Hepatic stellate cell (primary cell): ENCODE results near the gene SMOC1.

Experiments used
- DNase-seq: peaks from one replicate; pipeline ENCODE4 v3.0.0; 2011; ENCODE audit warnings: low spot score

Gene SMOC1

GRCh38 chr14:69863083-69863482 lies 16.1 kb upstream of the SMOC1 start:
- DNase-seq = no peak

DNA sequence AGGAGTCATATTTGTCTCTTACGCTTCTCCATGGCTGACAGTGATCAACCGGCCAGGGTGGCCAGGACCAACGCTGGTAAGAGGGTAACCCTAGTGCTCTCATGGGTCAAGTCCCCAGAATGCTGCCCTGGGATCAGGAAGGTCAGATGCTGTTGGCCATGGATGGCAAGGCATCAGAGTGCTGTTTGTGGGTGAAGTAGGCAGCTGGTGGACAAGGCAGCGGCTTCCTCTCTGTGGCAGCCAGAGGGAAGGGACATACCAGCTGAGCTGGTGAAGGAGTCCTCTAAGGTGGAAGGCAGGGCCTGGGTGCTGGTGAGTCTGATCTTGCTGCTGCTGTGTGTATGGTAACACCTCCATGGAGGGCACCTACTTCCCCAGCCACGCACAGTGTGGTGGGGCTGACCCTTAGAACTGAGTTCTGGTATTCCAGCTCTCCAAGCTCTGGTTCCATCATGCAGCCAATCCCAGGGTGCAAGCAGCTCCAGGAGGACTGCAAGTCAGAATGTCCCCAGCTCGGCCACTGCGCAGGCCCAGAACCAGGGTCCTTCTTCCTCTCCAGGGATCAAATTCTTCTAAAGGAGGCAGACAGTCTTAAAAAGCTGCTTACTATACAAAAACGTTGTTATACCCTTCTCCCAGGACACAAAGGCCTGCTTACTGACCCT lies 13.4 kb upstream of the SMOC1 start:
- no peak for DNase-seq

DNA sequence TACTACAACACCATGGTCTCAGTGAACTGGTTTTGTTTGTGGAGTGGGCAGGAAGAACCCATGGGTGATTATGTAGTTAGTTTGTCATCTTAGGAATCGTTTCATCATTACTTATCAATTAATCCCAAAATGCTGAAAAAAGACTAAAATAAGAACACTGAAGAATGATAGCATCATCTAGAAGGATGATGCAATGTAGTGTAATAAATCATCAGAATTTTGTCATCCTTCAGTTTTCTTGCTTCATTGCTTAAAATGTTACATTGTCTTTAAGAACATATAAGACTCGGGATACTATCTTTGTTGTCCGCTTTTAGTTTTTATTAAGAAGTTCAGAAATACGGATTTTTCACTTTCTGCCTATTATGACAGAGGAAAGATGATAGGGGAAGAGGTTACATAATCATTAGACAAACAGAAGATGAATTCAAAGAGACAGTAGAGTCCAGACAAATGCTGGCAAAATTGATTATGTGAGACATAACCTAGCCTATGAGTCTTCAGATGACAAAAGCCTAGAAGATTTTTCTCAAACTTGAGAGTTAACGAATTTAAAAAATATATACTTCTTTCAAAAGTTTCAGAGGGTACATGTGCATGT lies 10.8 kb upstream of the SMOC1 start:
- DNase-seq = no peak

DNA sequence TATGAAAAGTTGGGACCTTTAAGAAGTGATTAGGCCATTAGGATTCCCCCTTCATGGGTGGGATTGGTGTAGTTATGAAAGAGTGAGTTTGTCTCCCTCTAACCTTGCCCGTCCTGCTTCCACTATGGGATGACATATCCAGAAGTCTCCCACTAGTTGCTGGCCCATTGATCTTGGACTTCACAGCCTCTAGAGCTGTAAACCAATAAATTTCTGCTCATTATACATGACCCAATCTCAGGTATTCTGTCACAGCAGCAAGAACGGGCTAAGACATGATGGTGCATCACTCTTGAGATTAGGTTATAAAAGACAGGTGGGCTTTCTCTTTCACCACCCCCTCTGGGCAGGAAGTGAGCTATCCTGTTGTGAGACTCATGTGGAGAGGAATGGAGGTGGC lies 8.6 kb upstream of the SMOC1 start:
- DNase-seq = no peak

- DNase-seq = no peak
Measured at GRCh38 chr14:69873877-69874780, 5.1 kb upstream of the SMOC1 start.

DNA sequence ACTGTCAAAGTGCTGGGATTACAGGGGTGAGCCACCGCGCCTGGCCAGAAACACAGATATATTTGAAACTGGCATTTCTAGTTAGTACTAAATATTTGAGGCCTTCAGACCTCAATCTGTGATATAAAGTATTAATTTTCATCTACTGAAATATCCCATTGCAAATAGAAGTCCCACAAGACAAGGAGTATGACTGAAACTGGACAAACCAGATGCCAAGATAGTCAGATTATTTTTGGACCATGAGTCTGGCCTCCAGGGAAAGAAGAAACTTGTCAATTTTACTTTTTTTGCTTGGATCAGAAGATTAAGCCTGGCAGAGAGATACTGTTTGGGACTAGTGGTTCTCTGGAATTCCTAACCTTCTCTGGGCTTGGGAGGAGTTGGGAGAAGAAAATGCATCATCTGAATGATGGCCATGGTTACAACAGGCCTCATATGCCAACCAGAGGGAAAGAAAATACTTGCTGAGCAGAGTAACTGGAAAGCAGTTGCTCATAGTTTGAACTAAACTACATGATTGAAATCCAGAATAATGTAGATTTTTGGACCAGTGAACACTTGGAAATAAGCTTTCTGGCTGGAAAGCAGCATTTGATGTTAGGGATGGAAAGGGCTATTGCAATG lies 2.9 kb upstream of the SMOC1 start:
- DNase-seq = no peak

GRCh38 chr14:69876848-69877306 lies 2.3 kb upstream of the SMOC1 start:
- no peak for DNase-seq

DNA sequence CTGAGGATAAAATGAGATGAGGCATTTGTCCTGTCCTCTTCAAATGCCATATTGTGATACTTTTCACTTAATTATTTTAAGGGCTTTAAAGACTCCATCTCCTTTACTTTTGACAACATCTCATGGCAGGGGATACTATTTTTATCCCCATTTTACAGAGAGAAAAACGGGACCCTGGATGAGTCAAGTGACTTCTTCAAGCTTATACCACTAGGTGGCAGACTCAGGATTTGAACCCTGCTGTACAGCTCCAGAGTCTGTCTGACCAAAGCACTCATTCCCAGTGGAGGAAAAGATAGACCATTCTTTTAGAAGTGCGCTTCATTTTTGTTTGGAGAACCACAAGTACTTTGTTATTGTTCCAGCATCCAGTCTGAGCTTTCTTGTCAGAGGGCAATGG lies 1.7 kb upstream of the SMOC1 start:
- no peak for DNase-seq

DNA sequence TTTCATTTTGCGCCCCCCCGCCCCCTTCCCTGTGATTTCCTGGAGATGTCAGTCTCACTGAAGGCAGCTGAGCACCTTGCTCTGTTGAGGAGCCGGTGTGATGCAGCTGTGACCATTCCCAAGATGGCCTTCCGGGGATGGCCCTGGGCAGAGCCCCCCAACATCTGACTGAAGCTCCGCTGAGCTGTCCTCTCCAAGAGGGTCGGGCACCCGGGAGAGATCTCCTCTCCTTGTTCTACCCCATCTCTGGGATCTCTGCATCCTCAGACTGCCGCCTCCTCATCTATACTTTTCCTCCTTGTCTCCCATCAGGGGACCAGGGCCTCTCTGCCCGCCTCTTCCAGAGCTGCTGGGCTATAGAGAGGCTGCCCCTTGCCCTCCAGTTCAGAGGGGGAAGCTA lies 965 bp upstream of the SMOC1 start:
- DNase-seq = no peak

- DNase-seq = no peak
Measured at GRCh38 chr14:69880044-69880487, 850 bp downstream of the SMOC1 start.

GRCh38 chr14:69880893-69881292 lies 1.7 kb downstream of the SMOC1 start:
- no peak for DNase-seq

- DNase-seq = no peak
Measured at GRCh38 chr14:69882116-69882864, 3.1 kb downstream of the SMOC1 start.

DNA sequence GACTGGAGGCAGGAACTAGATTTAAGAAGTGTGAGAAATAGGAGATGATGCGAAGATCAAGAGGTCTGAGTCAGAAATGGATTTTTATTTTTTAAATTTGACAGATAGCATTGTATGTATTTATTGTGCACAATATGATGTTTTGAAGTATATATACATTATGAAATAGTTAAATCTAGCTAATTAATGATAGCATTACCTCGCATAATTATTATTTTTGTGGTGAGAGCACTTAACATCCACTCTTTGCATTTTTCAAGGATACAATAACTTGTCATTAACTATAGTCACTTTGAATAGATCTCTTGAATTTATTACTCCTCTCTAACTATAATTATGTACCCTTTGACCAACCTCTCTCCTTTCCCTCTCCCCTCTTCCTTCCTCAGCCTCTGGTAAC lies 3.7 kb downstream of the SMOC1 start:
- DNase-seq = no peak

DNA sequence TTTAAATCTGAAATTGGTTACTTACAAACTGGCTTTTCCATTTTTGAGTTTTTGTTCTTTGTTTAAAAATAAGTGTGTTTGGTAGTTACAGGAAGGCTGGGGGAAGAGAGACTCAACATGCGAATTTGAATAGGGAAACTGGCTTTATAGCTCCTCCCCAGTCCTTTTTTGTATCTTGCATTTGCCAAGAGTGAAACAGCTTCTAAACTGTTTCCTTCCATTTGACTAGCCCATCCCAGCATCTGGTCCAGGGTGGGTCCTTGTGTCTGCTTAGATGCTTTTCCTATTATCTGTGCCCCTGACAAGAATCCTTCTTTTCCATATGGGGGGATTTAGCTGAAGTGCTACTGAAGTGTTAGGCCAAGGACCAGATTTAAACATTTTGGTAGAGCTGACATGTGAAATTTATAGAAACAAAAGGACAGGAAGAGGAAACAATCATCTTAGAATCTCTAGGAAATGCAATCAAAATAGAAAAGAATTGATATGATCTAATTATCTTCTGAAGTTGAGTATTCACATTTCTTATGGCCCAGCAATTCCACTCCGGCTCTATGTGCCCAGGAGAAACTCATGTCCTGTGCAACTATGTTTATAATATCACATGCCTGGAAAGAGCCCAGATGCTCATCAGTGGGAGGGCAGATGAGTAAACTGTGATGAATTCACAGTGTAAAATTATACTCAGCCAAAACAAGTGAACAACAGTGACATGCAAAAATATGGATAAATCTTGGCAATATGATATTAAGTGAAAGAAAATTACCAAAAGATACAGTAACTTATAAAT lies 7.4 kb downstream of the SMOC1 start:
- no peak for DNase-seq

DNA sequence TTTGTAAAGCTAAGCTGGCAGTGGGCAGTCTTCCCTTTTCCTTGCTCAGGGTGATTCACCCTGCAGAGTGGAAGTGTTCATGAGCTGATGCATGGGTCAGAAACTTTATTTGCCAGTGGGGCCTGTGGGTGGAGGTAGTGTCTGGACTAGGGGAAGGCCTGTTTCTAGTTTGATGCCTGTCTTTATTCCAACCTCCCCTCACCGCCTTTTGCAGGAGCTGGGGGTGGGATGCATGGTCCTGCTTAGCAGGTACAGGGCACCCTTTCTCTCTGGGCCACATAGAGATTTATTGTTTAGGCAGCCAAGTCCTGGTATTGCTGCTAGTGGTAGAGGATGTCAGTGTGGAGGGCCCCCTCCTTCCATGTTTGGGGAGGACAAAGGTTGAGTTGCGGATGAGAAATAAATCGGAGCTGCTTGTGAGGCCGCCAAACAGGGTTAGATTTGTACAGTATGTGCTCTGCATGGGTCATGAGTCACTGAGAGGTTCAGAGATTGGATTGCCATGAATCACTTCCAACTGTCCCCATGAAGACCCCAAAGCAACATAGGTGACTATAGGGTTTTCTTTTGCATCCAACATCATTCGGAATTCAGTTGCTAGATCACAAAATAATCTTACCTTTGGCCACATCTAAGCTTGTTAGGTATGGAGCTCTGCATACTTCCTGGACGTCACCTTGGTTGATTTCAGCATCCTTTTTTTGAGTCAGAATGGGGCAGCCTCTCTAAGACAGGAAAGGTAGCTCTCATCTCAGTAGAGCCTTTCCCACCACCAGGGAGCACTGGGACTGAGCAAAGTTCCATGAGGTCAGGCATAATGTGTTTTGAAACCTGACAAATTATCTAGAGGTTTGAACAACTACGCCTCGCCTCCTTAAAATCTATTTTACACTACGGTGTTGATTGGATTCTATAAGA lies 8.8 kb downstream of the SMOC1 start:
- DNase-seq = no peak

DNA sequence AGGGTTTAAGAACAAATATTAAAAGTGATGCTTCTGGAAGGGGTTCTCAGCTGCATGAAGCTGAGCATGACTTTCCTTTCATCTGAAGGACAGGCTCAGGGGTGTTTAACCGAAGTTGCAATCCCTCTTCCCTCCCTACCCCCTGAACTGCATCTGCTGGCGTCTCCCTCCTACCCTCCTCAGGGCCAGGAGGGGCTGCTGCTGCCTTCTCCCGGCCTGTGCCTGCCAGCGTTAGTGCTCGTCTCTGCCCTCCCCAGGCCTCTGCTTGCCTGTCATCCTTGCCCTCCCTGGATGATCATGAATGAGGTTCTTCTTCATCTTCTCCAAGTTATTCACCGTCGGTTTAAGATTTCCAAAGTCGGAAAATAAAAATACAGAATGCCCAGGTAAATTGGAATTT lies 12.2 kb downstream of the SMOC1 start:
- DNase-seq = no peak

DNA sequence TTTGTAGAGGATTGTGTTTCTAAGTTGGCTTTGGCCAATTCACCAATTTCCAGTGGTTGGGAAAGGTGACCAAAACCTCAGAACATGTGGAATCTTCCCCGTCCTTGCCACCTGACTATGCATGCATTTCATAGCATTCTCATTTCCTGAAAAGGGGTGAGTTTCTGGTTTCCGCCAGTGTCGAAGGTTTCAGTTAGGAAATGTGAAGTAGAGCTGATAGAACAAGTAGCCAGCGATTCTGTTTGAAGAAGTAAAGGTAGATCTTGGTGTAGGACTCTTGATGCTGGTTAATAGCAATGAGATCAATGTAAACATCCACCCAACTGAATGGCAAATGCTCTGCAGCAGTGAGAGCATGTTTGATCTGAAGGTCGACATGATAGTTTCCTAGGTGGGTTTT lies 15.9 kb downstream of the SMOC1 start:
- DNase-seq = no peak

DNA sequence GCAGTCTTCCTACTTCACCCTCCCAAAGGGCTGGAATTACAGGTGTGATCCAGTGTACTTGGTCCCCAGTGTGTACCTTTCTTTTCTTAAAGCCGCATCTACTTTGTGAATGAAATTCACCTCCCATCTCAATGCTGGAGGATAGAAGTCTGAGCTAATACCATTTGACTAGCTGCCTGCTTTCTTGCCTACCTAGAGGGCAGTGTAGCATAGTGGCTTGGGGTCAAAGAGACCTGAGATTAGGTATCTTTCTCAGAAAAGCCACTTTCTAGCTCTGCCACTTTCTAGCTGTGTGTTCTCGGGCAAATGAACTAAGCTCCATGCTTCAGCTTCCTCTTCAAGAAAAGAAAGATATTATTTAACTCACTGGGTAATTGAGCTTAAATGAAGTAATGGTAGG lies 16.9 kb downstream of the SMOC1 start:
- DNase-seq = no peak

DNA sequence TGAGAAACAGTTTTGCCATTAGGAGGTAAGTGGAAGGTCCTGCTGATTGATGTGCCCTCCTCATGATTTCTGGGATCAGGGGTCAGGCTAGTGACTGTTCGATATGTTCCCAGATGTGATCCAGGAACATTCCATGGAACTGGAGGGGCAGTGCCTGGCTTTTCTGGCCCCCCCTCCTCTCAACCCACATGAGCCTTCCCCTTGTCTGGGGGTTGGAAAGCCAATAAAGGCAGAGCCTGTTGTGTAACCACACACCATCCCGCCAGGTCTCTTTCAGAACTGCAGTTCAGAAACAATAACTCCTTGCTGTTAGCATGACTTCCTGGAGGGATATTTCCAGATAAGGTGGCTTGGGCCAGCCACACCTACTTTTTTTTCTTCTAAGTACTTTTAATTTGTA lies 17.8 kb downstream of the SMOC1 start:
- no peak for DNase-seq

DNA sequence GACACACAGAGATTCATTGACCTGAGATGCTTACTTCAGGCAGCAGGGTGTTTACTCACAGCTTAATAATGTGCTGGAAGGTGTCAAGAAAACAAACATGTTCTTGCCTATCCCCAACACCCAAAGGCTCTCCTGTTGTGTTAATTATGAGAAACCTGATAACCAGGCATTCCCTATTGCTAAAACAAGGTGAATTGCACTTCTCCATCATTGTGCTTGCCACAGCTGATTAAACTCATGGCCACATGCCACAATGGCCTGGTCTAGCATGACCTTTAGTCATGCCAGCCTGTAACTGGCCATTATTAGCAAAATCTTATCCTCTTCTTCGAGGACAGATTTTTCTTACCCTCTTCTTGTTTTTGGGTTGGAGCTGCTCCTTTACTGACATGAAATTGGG lies 21.4 kb downstream of the SMOC1 start:
- no peak for DNase-seq
